Gastrocnemius medialis (tissue), 4 donors: ENCODE data around the gene PLD4. TPM values are rescaled to one million over a fixed set of nuclear protein-coding genes. Genes with fewer than 3 reads are reported as not detected.

Experiments used
- ATAC-seq, 2 donors: fragments of 150-250 bp; one replicate each; pipeline ENCODE4 v1.9.1; 2016
- DNase-seq, 2 donors: peaks; one replicate each; pipeline ENCODE4 v3.0.0-alpha.2; 2019
- H3K27ac ChIP-seq, 4 donors: fragments of 200-600 bp; sonication (generic); 1 replicate in 1 of 4; 2 replicates in 3 of 4; pipeline ENCODE4 v1.5.1; 2016 to 2018; ENCODE audit warnings: mild to moderate bottlenecking in 2 of 4, moderate library complexity in 1 of 4
- H3K27me3 ChIP-seq, 3 donors: fragments of 200-600 bp; sonication (generic) in 2 of 3; 1 replicate in 1 of 3; 2 replicates in 2 of 3; pipeline versions ENCODE4 v1.5.1 to v1.6.0; 2016 to 2019; ENCODE audit warnings: mild to moderate bottlenecking in 1 of 3, moderate library complexity in 1 of 3
- H3K36me3 ChIP-seq, 2 donors: fragments of 200-600 bp; sonication (generic) in 1 of 2; one replicate each; pipeline ENCODE4 v1.5.1; 2017 to 2018
- H3K4me1 ChIP-seq, 2 donors: fragments of 200-600 bp; sonication (generic) in 1 of 2; one replicate each; pipeline ENCODE4 v1.5.1; 2016 to 2017; ENCODE audit warnings: mild to moderate bottlenecking in 2 of 2
- H3K4me3 ChIP-seq, 4 donors: fragments of 200-600 bp; sonication (generic) in 3 of 4; 1 replicate in 1 of 4; 2 replicates in 3 of 4; pipeline ENCODE4 v1.5.1; 2016 to 2019; ENCODE audit warnings: mild to moderate bottlenecking in 2 of 4
- H3K9me3 ChIP-seq, 3 donors: fragments of 200-600 bp; sonication (generic) in 2 of 3; 1 replicate in 1 of 3; 2 replicates in 2 of 3; pipeline ENCODE4 v1.5.1; 2016 to 2019
- CTCF ChIP-seq, 5 experiments: fragments of 450-650 bp in 3 of 5; fragments of 200-600 bp in 2 of 5; sonication (generic) in 2 of 5; IDR thresholded peaks in 4 of 5; conservative IDR thresholded peaks in 1 of 5; 1 replicate in 4 of 5; 2 replicates in 1 of 5; pipeline ENCODE4 v1.5.1; 2016 to 2019; ENCODE audit warnings: antibody characterized with exemption in 5 of 5, mild to moderate bottlenecking in 3 of 5, moderate library complexity in 3 of 5
- POLR2A ChIP-seq, 2 donors: fragments of 450-650 bp; IDR thresholded peaks; one replicate each; pipeline ENCODE4 v1.6.1; 2017; ENCODE audit warnings: antibody characterized with exemption in 2 of 2, mild to moderate bottlenecking in 2 of 2, moderate library complexity in 2 of 2
- in situ Hi-C, 4 donors: fragments of 200-750 bp; cut with MboI; loops; one replicate each; pipeline versions ENCODE4 v1.15.0 to v1.8.0; 2017; ENCODE audit warnings: low sequenced_read_pairs in 4 of 4
- intact Hi-C: fragments of 100-400 bp; cut with DNase I; formaldehyde crosslinking; loops from one replicate; pipeline ENCODE4 v1.15.1; 2023; ENCODE audit warnings: low total_unique reads
- total RNA-seq, 4 donors: library from RNA; depleted of rRNA; stranded (reverse); fragments of >200 nt; gene quantifications; one replicate each; pipeline versions ENCODE4 v1.1.0 to v1.2.3, GENCODE V29; 2016

PLD4 gene
- total RNA-seq, 4 donors from 2014 or later: not detected

GRCh38 chr14:104926619-104927431 lies 2.1 kb downstream of the PLD4 start:
- no peak overlapping the region for H3K27ac ChIP-seq
- TF ChIP-seq CTCF (IDR thresholded peaks at IDR 0.05 in 4 of 5, conservative IDR thresholded peaks at IDR 0.05 in 1 of 5) (no peak), POLR2A (IDR thresholded peaks at IDR 0.05) (no peak)
- DNase-seq (no peak), ATAC-seq (no peak)
- H3K9me3 ChIP-seq: no peaks in the 10 kb centered on the region
- H3K4me3 ChIP-seq: no peak overlapping the region
- no peaks in the 10 kb centered on the region for H3K4me1 ChIP-seq
- in situ Hi-C loops: no loop called here
- H3K27me3 ChIP-seq: peaks cover 0 to 3% (median 0%) of the 10 kb centered on the region in 3 donors
- intact Hi-C loops: no loop called here
- H3K36me3 ChIP-seq: no peaks in the 10 kb centered on the region

DNA sequence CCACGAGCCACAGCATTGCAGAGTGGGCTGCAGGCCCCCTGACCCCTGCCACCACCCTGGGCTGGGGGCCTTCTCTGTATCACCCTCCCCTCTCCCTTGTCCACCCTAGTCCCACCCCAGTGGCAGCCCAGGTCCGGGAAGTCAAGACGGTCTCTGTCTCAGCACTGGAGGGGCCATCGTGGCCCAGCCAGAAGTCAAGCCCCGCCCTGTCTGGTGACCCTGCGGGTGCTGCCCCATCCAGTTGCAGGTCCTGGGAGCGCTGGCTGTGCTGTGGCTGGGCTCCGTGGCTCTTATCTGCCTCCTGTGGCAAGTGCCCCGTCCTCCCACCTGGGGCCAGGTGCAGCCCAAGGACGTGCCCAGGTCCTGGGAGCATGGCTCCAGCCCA lies 2.7 kb downstream of the PLD4 start:
- TF ChIP-seq CTCF (IDR thresholded peaks at IDR 0.05 in 4 of 5, conservative IDR thresholded peaks at IDR 0.05 in 1 of 5): no peak
- TF ChIP-seq POLR2A (IDR thresholded peaks at IDR 0.05): no peak
- in situ Hi-C loops: no loop called here
- DNase-seq (no peak), ATAC-seq (no peak)
- intact Hi-C loops: no loop called here
- Histone ChIP-seq H3K9me3 (no peaks in the 10 kb centered on the region), H3K36me3 (no peaks in the 10 kb centered on the region), H3K4me3 (no peak overlapping the region), H3K4me1 (peaks cover 0 to under 1% of the 10 kb centered on the region in 2 donors), H3K27me3 (peaks cover 0 to 9% (median 0%) of the 10 kb centered on the region in 3 donors), H3K27ac (no peak overlapping the region)

GRCh38 chr14:104927901-104928300 lies 3.2 kb downstream of the PLD4 start:
- TF ChIP-seq CTCF (IDR thresholded peaks at IDR 0.05 in 4 of 5, conservative IDR thresholded peaks at IDR 0.05 in 1 of 5): no peak
- no peak for TF ChIP-seq POLR2A (IDR thresholded peaks at IDR 0.05)

GRCh38 chr14:104928391-104929133 lies 3.9 kb downstream of the PLD4 start:
- Histone ChIP-seq H3K27me3 (peaks cover 0 to 14% (median 4%) of the 10 kb centered on the region in 3 donors), H3K27ac (no peak overlapping the region), H3K9me3 (no peaks in the 10 kb centered on the region), H3K4me3 (no peak overlapping the region), H3K36me3 (no peaks in the 10 kb centered on the region), H3K4me1 (peaks cover 0 to 7% of the 10 kb centered on the region in 2 donors)
- in situ Hi-C loops (no loop called here), intact Hi-C loops (no loop called here)
- no peak for DNase-seq
- ATAC-seq: no peak
- TF ChIP-seq CTCF (IDR thresholded peaks at IDR 0.05 in 4 of 5, conservative IDR thresholded peaks at IDR 0.05 in 1 of 5) (no peak), POLR2A (IDR thresholded peaks at IDR 0.05) (no peak)

More at GRCh38 chr14:104927901-104928300, 3.2 kb downstream of the PLD4 start:
- ATAC-seq: no peak
- peaks cover 0 to 5% of the 10 kb centered on the region in 2 donors for H3K4me1 ChIP-seq
- no peaks in the 10 kb centered on the region for H3K9me3 ChIP-seq
- no peak overlapping the region for H3K27ac ChIP-seq
- in situ Hi-C loops (no loop called here), intact Hi-C loops (no loop called here)
- H3K4me3 ChIP-seq: no peak overlapping the region
- no peaks in the 10 kb centered on the region for H3K36me3 ChIP-seq
- peaks cover 0 to 14% (median 1%) of the 10 kb centered on the region in 3 donors for H3K27me3 ChIP-seq
- DNase-seq: no peak
